GM23338 (cell line): Measurements from ENCODE around the gene RAB43. TPM values are rescaled to one million over a fixed set of nuclear protein-coding genes. Genes with fewer than 3 reads are reported as not detected.

Source experiments
- ATAC-seq: fragments of 200-7000 bp; cut with Tn5 transposase; 3 replicates; pipeline ENCODE4 v1.9.1; 2020
- DNase-seq: peaks from one replicate; pipeline ENCODE4 v3.0.0-alpha.2; 2015; ENCODE audit warnings: low spot score
- H2AFZ ChIP-seq: fragments of 200-600 bp; sonication (generic); 2 replicates; pipeline ENCODE4 v1.8.0; 2016; ENCODE audit warnings: antibody characterized with exemption, mild to moderate bottlenecking, moderate library complexity
- H3F3A ChIP-seq: fragments of 200-600 bp; sonication (generic); replicated peaks from 2 replicates; pipeline ENCODE4 v1.8.0; 2017; ENCODE audit warnings: antibody characterized with exemption, mixed run types, low read depth
- H3K27ac ChIP-seq: fragments of 200-600 bp; sonication (generic); 2 replicates; pipeline ENCODE4 v1.6.1; 2016; ENCODE audit warnings: low read depth
- H3K27me3 ChIP-seq: fragments of 200-600 bp; sonication (generic); 2 replicates; pipeline ENCODE4 v1.8.0; 2016; ENCODE audit warnings: mild to moderate bottlenecking, mixed run types, moderate library complexity; ENCODE audit not compliant: insufficient read depth
- H3K36me3 ChIP-seq: fragments of 200-600 bp; sonication (generic); 2 replicates; pipeline ENCODE4 v1.8.0; 2016; ENCODE audit warnings: mild to moderate bottlenecking; ENCODE audit not compliant: insufficient read depth
- H3K4me1 ChIP-seq: fragments of 200-600 bp; sonication (generic); 2 replicates; pipeline ENCODE4 v1.8.0; 2016; ENCODE audit warnings: mild to moderate bottlenecking, moderate library complexity; ENCODE audit not compliant: insufficient read depth
- H3K4me2 ChIP-seq: fragments of 200-600 bp; sonication (generic); 2 replicates; pipeline ENCODE4 v1.7.1; 2017; ENCODE audit warnings: mixed run types
- H3K4me3 ChIP-seq: fragments of 200-600 bp; sonication (generic); 2 replicates; pipeline ENCODE4 v1.6.1; 2016; ENCODE audit warnings: mixed run types
- H3K79me2 ChIP-seq: fragments of 200-600 bp; sonication (generic); replicated peaks from 2 replicates; pipeline ENCODE4 v1.8.0; 2017; ENCODE audit warnings: mild to moderate bottlenecking; ENCODE audit not compliant: insufficient read depth
- H3K9me2 ChIP-seq: fragments of 200-600 bp; sonication (generic); 2 replicates; pipeline ENCODE4 v1.8.0; 2017; ENCODE audit not compliant: insufficient read depth
- H4K20me1 ChIP-seq: fragments of 200-600 bp; sonication (generic); replicated peaks from 2 replicates; pipeline ENCODE4 v1.8.0; 2017; ENCODE audit warnings: mild to moderate bottlenecking; ENCODE audit not compliant: insufficient read depth
- H3K27ac Mint-ChIP-seq: 2 replicates; pipeline ENCODE4 v1.8.0; 2020; ENCODE audit warnings: inconsistent platforms, mild to moderate bottlenecking, moderate library complexity, mixed read lengths
- H3K27me3 Mint-ChIP-seq: 3 replicates; pipeline ENCODE4 v1.8.0; 2022; ENCODE audit warnings: low read depth, mild to moderate bottlenecking, moderate library complexity, mixed read lengths, inconsistent platforms; ENCODE audit not compliant: insufficient read depth, poor library complexity
- H3K36me3 Mint-ChIP-seq: 3 replicates; pipeline ENCODE4 v1.8.0; 2021; ENCODE audit warnings: low read depth, mild to moderate bottlenecking, inconsistent platforms, moderate library complexity, mixed read lengths
- H3K4me1 Mint-ChIP-seq: 3 replicates; pipeline ENCODE4 v1.8.0; 2020; ENCODE audit warnings: mild to moderate bottlenecking, inconsistent platforms, mixed read lengths
- H3K4me3 Mint-ChIP-seq: 3 replicates; pipeline ENCODE4 v1.8.0; 2021; ENCODE audit warnings: moderate library complexity, mild to moderate bottlenecking, inconsistent platforms, mixed read lengths
- H3K9me3 Mint-ChIP-seq: 3 replicates; pipeline ENCODE4 v1.8.0; 2020; ENCODE audit warnings: moderate library complexity, mild to moderate bottlenecking, inconsistent platforms, mixed read lengths
- CREB1 ChIP-seq: fragments of 250-450 bp; sonication (Bioruptor Pico); IDR thresholded peaks from 2 replicates; pipeline ENCODE4 v1.5.0; 2020; ENCODE audit warnings: low read depth, mild to moderate bottlenecking, moderate library complexity
- CTCF ChIP-seq, 2 experiments: fragments of 200-600 bp in 1 of 2; sonication (generic) in 1 of 2; conservative IDR thresholded peaks; 2 replicates each; pipeline versions ENCODE4 v1.5.1 to v1.6.1; 2016 to 2017; ENCODE audit warnings: antibody characterized with exemption in 2 of 2, low read depth in 2 of 2, mild to moderate bottlenecking in 2 of 2, moderate library complexity in 1 of 2
- EZH2 ChIP-seq: fragments of 200-600 bp; sonication (generic); IDR thresholded peaks from one replicate; pipeline ENCODE4 v1.8.0; 2017; ENCODE audit warnings: antibody characterized with exemption, mild to moderate bottlenecking, low read depth; ENCODE audit not compliant: unreplicated experiment
- EZH2phosphoT487 ChIP-seq: fragments of 200-600 bp; sonication (generic); IDR thresholded peaks from one replicate; pipeline ENCODE4 v1.8.1; 2018; ENCODE audit warnings: antibody characterized with exemption; ENCODE audit not compliant: unreplicated experiment
- JUNB ChIP-seq: IDR thresholded peaks from one replicate; pipeline ENCODE4 v1.6.1; 2016; ENCODE audit warnings: antibody characterized with exemption; ENCODE audit not compliant: unreplicated experiment
- NANOG ChIP-seq: IDR thresholded peaks from 2 replicates; pipeline ENCODE4 v1.6.1; 2016; ENCODE audit warnings: antibody characterized with exemption, borderline replicate concordance
- POLR2AphosphoS5 ChIP-seq: IDR thresholded peaks from 2 replicates; pipeline ENCODE4 v1.6.1; 2016; ENCODE audit warnings: antibody characterized with exemption, low read depth
- STAT1 ChIP-seq: IDR thresholded peaks from one replicate; pipeline ENCODE4 v1.6.1; 2016; ENCODE audit warnings: antibody characterized with exemption; ENCODE audit not compliant: unreplicated experiment
- ZNF114 ChIP-seq: fragments of 250-450 bp; sonication (Bioruptor Pico); IDR thresholded peaks from 2 replicates; pipeline ENCODE4 v1.5.0; 2020; ENCODE audit warnings: mild to moderate bottlenecking, moderate library complexity
- ZNF331 ChIP-seq: fragments of 250-450 bp; sonication (Bioruptor Pico); IDR thresholded peaks from 2 replicates; pipeline ENCODE4 v1.5.0; 2020; ENCODE audit warnings: low read depth, mild to moderate bottlenecking, moderate library complexity
- ZNF462 ChIP-seq: fragments of 250-450 bp; sonication (Bioruptor Pico); IDR thresholded peaks from 2 replicates; pipeline ENCODE4 v1.5.0; 2020; ENCODE audit warnings: mild to moderate bottlenecking, moderate library complexity
- polyA plus RNA-seq: library from polyadenylated mRNA; unstranded; fragments of >200 nt; fragmentation: Nextera tagmentation; extraction: Ambion mirVana; gene quantifications from 2 replicates; pipeline ENCODE4 v1.2.1, GENCODE V29; 2016
- total RNA-seq: library from RNA; depleted of rRNA; stranded (reverse); fragments of >200 nt; shearing (Covaris generic); gene quantifications from 2 replicates; pipeline ENCODE4 v1.2.3, GENCODE V29; 2014
- TF ChIP-seq, protein P1 (sequence below): IDR thresholded peaks from one replicate; pipeline ENCODE4 v1.6.1; 2018; ENCODE audit warnings: antibody characterized with exemption; ENCODE audit not compliant: unreplicated experiment
- TF ChIP-seq, protein P2 (sequence below): IDR thresholded peaks from 2 replicates; pipeline ENCODE4 v1.6.1; 2016; ENCODE audit warnings: antibody characterized with exemption

The RAB43 gene
- total and polyA plus RNA-seq, 2 experiments from 2014 or later = 5.7 to 37.0 TPM

DNA sequence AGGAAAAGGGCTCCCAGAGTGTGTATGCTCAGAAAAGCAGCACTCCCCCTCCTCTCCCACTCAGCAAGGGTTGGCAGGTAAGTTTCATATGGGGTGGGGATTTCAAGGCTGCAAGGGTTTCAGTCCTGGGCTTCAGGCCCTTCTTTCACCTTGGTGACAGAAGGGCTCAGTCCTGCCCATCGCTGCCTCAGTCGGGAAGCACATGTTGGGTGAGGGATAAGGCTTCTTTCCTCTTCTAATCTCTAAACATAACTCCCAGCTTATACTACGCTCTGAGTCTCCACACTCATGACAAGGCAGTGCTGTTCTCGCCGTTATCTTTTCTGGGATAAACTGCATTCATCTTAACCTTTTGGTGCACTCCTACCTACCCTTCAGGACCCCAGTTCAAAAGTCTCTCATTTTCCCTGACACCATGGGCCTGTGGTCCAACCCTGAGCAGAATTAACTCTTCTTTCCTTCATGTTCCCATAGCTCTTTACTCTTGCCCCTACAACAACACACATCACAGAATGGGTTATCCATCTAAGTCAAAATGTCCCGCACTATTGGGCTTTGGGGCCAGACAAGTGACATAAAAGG, 17.0 kb downstream of the RAB43 start:
- no peaks in the 10 kb centered on the region for H3F3A ChIP-seq
- Mint-ChIP-seq H3K27ac (no peak overlapping the region), H3K4me1 (no peaks in the 10 kb centered on the region), H3K36me3 (peaks cover 10% of the 10 kb centered on the region), H3K27me3 (peaks cover 9% of the 10 kb centered on the region), H3K4me3 (no peak overlapping the region), H3K9me3 (no peaks in the 10 kb centered on the region)
- no peaks in the 10 kb centered on the region for H3K4me1 ChIP-seq
- no peaks in the 10 kb centered on the region for H3K27me3 ChIP-seq
- no peak overlapping the region for H3K27ac ChIP-seq
- no peaks in the 10 kb centered on the region for H3K36me3 ChIP-seq
- no peak for TF ChIP-seq ZNF114 (CRISPR knock-in tag)
- no peak for TF ChIP-seq NANOG
- no peak for TF ChIP-seq CREB1 (CRISPR knock-in tag)
- TF ChIP-seq, protein P1, sequence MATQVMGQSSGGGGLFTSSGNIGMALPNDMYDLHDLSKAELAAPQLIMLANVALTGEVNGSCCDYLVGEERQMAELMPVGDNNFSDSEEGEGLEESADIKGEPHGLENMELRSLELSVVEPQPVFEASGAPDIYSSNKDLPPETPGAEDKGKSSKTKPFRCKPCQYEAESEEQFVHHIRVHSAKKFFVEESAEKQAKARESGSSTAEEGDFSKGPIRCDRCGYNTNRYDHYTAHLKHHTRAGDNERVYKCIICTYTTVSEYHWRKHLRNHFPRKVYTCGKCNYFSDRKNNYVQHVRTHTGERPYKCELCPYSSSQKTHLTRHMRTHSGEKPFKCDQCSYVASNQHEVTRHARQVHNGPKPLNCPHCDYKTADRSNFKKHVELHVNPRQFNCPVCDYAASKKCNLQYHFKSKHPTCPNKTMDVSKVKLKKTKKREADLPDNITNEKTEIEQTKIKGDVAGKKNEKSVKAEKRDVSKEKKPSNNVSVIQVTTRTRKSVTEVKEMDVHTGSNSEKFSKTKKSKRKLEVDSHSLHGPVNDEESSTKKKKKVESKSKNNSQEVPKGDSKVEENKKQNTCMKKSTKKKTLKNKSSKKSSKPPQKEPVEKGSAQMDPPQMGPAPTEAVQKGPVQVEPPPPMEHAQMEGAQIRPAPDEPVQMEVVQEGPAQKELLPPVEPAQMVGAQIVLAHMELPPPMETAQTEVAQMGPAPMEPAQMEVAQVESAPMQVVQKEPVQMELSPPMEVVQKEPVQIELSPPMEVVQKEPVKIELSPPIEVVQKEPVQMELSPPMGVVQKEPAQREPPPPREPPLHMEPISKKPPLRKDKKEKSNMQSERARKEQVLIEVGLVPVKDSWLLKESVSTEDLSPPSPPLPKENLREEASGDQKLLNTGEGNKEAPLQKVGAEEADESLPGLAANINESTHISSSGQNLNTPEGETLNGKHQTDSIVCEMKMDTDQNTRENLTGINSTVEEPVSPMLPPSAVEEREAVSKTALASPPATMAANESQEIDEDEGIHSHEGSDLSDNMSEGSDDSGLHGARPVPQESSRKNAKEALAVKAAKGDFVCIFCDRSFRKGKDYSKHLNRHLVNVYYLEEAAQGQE = no peak
- TF ChIP-seq ZNF331 = no peak
- no peak for TF ChIP-seq STAT1
- no peak for TF ChIP-seq POLR2AphosphoS5
- TF ChIP-seq, protein P2, sequence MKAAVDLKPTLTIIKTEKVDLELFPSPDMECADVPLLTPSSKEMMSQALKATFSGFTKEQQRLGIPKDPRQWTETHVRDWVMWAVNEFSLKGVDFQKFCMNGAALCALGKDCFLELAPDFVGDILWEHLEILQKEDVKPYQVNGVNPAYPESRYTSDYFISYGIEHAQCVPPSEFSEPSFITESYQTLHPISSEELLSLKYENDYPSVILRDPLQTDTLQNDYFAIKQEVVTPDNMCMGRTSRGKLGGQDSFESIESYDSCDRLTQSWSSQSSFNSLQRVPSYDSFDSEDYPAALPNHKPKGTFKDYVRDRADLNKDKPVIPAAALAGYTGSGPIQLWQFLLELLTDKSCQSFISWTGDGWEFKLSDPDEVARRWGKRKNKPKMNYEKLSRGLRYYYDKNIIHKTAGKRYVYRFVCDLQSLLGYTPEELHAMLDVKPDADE = no peak
- TF ChIP-seq EZH2 = no peak
- TF ChIP-seq ZNF462 (CRISPR knock-in tag) = no peak
- TF ChIP-seq JUNB = no peak
- no peak for TF ChIP-seq CTCF (conservative IDR thresholded peaks at IDR 0.05; ENCODE audit: low read depth in 2 of 2)
- no peak for TF ChIP-seq EZH2phosphoT487
- no peaks in the 10 kb centered on the region for H3K9me2 ChIP-seq
- peaks cover 22% of the 10 kb centered on the region for H4K20me1 ChIP-seq
- peaks cover 63% of the 10 kb centered on the region for H3K79me2 ChIP-seq
- no peak for ATAC-seq
- no peak for DNase-seq
- no peak overlapping the region for H2AFZ ChIP-seq
- H3K4me2 ChIP-seq = no peak overlapping the region
- H3K4me3 ChIP-seq = no peak overlapping the region
